GM19239 (cell line): ENCODE data around the gene PCSK9.
A peak's percentile ranks its signal among the peaks of the same experiment; 100 is the strongest.
"Not testable (repeated sequence)": the region's sequence is repeated elsewhere in the genome, so short reads cannot be mapped to it uniquely, and the experiment has no call there.

Experiments
- DNase-seq: peaks from one replicate; pipeline ENCODE4 v3.0.0; 2011; ENCODE audit warnings: low spot score; ENCODE audit not compliant: insufficient read length
- FAIRE-seq: peaks from 2 replicates; lab custom pipeline; 2011; peaks lifted over from hg19 to GRCh38; lab: Jason Lieb, UNC

PCSK9 gene

GRCh38 chr1:55070293-55071164 lies 31.2 kb downstream of the PCSK9 start:
- no peak for FAIRE-seq
- DNase-seq, result no peak

GRCh38 chr1:55071477-55071876 lies 32.1 kb downstream of the PCSK9 start:
- peak; percentile 35 for FAIRE-seq
- DNase-seq, result no peak

GRCh38 chr1:55073187-55073916 lies 34.0 kb downstream of the PCSK9 start:
- FAIRE-seq (no peak), DNase-seq (no peak)

- FAIRE-seq (no peak), DNase-seq (no peak)
Measured at GRCh38 chr1:55074455-55074854, 35.1 kb downstream of the PCSK9 start.

DNA sequence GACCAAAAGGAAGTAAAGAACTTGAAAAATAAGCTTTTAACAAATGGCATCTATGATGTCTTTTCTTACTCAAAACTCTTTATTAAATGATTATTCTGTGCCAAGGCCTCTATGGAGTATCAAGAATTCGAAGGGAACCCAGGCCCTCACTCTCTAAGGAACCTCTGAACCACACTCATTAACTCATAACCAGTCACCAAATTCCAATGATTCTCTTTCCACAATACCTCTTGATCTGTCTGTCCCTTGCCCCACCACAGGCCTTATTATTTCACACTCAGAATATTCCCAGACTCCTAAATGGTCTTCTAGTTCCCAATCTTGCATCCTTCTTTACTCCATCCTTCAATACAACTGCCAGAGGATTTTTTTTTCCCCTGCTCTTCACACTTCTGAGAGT lies 37.0 kb downstream of the PCSK9 start:
- FAIRE-seq, result no peak

DNA sequence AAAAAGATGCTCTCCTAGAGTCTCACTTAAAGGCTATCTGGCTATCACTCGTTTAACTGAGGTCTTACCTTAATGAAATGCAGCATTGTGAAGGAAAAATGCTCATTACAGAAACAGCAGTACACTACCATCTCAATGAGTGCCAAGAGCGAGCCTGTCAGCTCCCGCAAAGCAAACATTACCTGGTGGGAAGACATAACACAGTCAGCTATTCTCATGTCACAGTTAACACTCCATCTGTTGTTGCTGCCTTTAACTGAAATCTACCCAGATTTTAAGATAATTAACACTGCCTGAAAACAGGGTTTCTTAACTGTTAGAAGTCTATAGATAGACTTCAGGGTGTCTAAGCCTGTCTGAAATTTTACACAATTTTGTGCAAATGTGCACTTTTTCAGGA lies 39.1 kb downstream of the PCSK9 start:
- no peak for FAIRE-seq

More for the DNA sequence above, 37.0 kb downstream of the PCSK9 start:
- no peak for DNase-seq

GRCh38 chr1:55079651-55080050 lies 40.3 kb downstream of the PCSK9 start:
- no peak for DNase-seq
- FAIRE-seq, result no peak

More for the DNA sequence above, 39.1 kb downstream of the PCSK9 start:
- DNase-seq, result no peak

- FAIRE-seq (no peak), DNase-seq (no peak)
Measured at GRCh38 chr1:55081188-55081904, 42.0 kb downstream of the PCSK9 start.

- DNase-seq (no peak), FAIRE-seq (no peak)
Measured at GRCh38 chr1:55081905-55082296, 42.6 kb downstream of the PCSK9 start.

- FAIRE-seq, result no peak
Measured at GRCh38 chr1:55084257-55084656, 44.9 kb downstream of the PCSK9 start.

GRCh38 chr1:55087439-55087838 lies 48.1 kb downstream of the PCSK9 start:
- FAIRE-seq (no peak), DNase-seq (no peak)

More at GRCh38 chr1:55084257-55084656, 44.9 kb downstream of the PCSK9 start:
- DNase-seq, result no peak

- DNase-seq (no peak), FAIRE-seq (no peak)
Measured at GRCh38 chr1:55088413-55088812, 49.1 kb downstream of the PCSK9 start.

GRCh38 chr1:55089683-55090082 lies 50.3 kb downstream of the PCSK9 start:
- DNase-seq, result no peak
- no peak for FAIRE-seq

DNA sequence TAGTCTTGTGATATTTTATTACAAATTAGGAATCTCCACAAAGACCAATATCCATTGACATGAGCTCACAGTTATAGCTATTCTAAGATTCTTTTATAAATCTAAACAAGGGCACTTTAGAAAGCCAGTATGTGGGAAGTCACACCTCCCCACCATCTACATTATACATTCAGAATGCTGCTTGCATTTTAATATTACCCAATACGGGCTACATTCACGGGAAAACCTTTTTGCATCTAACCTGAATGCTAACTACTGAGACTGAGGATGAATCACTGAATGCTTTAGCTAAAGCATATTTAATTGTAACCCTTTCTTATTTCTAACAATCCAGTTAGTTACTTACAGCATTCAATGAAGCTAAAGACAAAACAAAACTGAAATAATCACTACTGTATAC lies 53.1 kb downstream of the PCSK9 start:
- DNase-seq, result no peak
- no peak for FAIRE-seq

- no peak for FAIRE-seq
Measured at GRCh38 chr1:55095095-55095494, 55.7 kb downstream of the PCSK9 start.

GRCh38 chr1:55103891-55104290 lies 64.5 kb downstream of the PCSK9 start:
- DNase-seq (no peak), FAIRE-seq (no peak)

More at GRCh38 chr1:55095095-55095494, 55.7 kb downstream of the PCSK9 start:
- DNase-seq, result no peak

GRCh38 chr1:55107101-55107500 lies 67.8 kb downstream of the PCSK9 start:
- FAIRE-seq (no peak), DNase-seq (no peak)

- FAIRE-seq, DNase-seq: not testable (repeated sequence)
Measured at GRCh38 chr1:55109005-55109404, 69.7 kb downstream of the PCSK9 start.
